BJ (cell line): Measurements from ENCODE around the gene HMX1. TPM values are rescaled to one million over a fixed set of nuclear protein-coding genes. Genes with fewer than 3 reads are reported as not detected.

Experiments
- CTCF ChIA-PET: fragments of 350-600 bp; formaldehyde crosslinking; extraction: SDS; loops from one replicate; lab custom pipeline; 2021; ENCODE audit warnings: antibody characterized with exemption, inconsistent platforms; lab: Yijun Ruan, JAX
- POLR2A ChIA-PET: fragments of 300-600 bp; sonication (Branson Sonifier 250); formaldehyde crosslinking; extraction: SDS; loops from one replicate; lab custom pipeline; 2021; ENCODE audit warnings: antibody characterized with exemption; lab: Charles Lee
- DNase-seq: peaks from one replicate; pipeline ENCODE4 v3.0.0-alpha.2; 2011; ENCODE audit warnings: low read depth
- H3K27me3 ChIP-seq: 2 replicates; pipeline ENCODE4 v1.6.0; 2011; ENCODE audit warnings: low read length; ENCODE audit not compliant: control insufficient read depth, insufficient read depth
- H3K36me3 ChIP-seq: 2 replicates; pipeline ENCODE4 v1.5.1; 2011; ENCODE audit warnings: low read length; ENCODE audit not compliant: control insufficient read depth, insufficient read depth
- H3K4me3 ChIP-seq: 2 replicates; pipeline ENCODE4 v1.5.1; 2011; ENCODE audit warnings: low read depth, mild to moderate bottlenecking, control low read depth, low read length
- CTCF ChIP-seq: IDR thresholded peaks from 2 replicates; pipeline ENCODE4 v1.5.1; 2011; ENCODE audit warnings: low read depth, mild to moderate bottlenecking, control low read depth, inconsistent platforms, low read length, moderate library complexity; ENCODE audit not compliant: insufficient read depth
- polyA plus RNA-seq: library from polyadenylated mRNA; depleted of rRNA; stranded (reverse); fragments of >200 nt; gene quantifications from 2 replicates; pipeline ENCODE4 v1.2.3, GENCODE V29; 2011

HMX1 gene
- polyA plus RNA-seq, 1 experiment, result not detected

DNA sequence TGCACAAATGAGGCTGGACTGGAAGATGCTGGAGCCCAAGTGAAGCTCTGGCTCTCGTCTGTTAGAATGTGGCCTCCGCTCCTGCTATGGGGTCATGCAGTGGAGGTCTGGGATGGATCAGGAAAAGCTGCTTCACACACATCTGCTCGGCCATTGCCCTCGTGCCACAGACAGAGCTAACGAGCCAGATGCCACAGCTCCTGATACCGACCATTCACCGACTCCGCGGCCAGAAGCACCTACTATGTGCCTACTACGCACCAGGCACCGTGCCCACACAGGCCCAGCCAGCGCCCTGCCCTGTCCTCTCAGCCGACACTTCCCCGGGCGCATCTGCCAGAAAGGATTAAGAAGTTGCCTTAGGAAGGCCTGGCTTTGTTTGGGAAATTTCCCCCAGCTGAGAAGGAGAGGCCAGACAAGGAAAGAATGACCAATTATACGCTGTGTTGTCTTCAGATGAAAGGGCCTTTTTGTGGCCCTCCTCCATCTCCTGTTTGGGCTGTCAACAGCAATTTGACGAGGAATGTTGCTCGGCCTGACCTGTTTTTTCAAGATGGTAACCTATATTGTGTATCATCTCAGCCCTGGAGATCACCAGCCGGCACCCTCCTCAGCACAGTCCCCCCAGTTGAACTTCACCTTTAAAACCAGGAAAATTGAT, 34.3 kb downstream of the HMX1 start:
- no peak for DNase-seq
- Histone ChIP-seq H3K4me3 (no peak overlapping the region), H3K27me3 (no peaks in the 10 kb centered on the region), H3K36me3 (no peaks in the 10 kb centered on the region)
- no peak for TF ChIP-seq CTCF
- POLR2A ChIA-PET, result no interaction called here
- CTCF ChIA-PET, result no interaction called here

GRCh38 chr4:8836664-8837171, 34.9 kb downstream of the HMX1 start:
- Histone ChIP-seq H3K4me3 (no peak overlapping the region), H3K27me3 (no peaks in the 10 kb centered on the region), H3K36me3 (no peaks in the 10 kb centered on the region)
- no peak for TF ChIP-seq CTCF
- CTCF ChIA-PET, result no interaction called here
- POLR2A ChIA-PET, result no interaction called here
- DNase-seq, result no peak

- no peaks in the 10 kb centered on the region for H3K36me3 ChIP-seq
- DNase-seq, result no peak
- CTCF ChIA-PET, result no interaction called here
- no peak for TF ChIP-seq CTCF
- H3K27me3 ChIP-seq, result no peaks in the 10 kb centered on the region
- H3K4me3 ChIP-seq, result no peak overlapping the region
- POLR2A ChIA-PET, result no interaction called here
Observed at GRCh38 chr4:8835521-8836365, 35.9 kb downstream of the HMX1 start.

GRCh38 chr4:8834681-8835220, 36.9 kb downstream of the HMX1 start:
- TF ChIP-seq CTCF, result no peak
- ChIA-PET POLR2A (no interaction called here), CTCF (no interaction called here)
- no peak for DNase-seq
- H3K4me3 ChIP-seq, result no peak overlapping the region
- H3K36me3 ChIP-seq, result no peaks in the 10 kb centered on the region
- no peaks in the 10 kb centered on the region for H3K27me3 ChIP-seq
